SK-N-SH treated with all-trans-retinoic acid at 6 μM for 48 hours (cell line): ENCODE measurements around the gene TNFRSF12A.

Source experiments
- ARNTL ChIP-seq: fragments of 450-650 bp; formaldehyde crosslinking; IDR thresholded peaks from 2 replicates; pipeline ENCODE4 v1.5.0; 2020; ENCODE audit warnings: low read depth, mild to moderate bottlenecking, moderate library complexity, borderline replicate concordance
- BACH2 ChIP-seq: fragments of 250-450 bp; sonication (Bioruptor Pico); IDR thresholded peaks from 2 replicates; pipeline ENCODE4 v1.9.0; 2021; ENCODE audit warnings: mild to moderate bottlenecking, borderline replicate concordance
- ISL1 ChIP-seq: fragments of 250-450 bp; sonication (Bioruptor Pico); IDR thresholded peaks from 2 replicates; pipeline ENCODE4 v2.1.2; 2022; ENCODE audit warnings: mild to moderate bottlenecking, moderate library complexity
- OSR1 ChIP-seq: fragments of 250-450 bp; sonication (Bioruptor Pico); IDR thresholded peaks from 2 replicates; pipeline ENCODE4 v1.8.0; 2022; ENCODE audit warnings: moderate library complexity, mild to moderate bottlenecking, inconsistent platforms
- PATZ1 ChIP-seq: fragments of 250-450 bp; sonication (Bioruptor Pico); IDR thresholded peaks from 2 replicates; pipeline ENCODE4 v1.8.0; 2020; ENCODE audit warnings: mild to moderate bottlenecking, moderate library complexity, borderline replicate concordance
- TOX ChIP-seq: fragments of 250-450 bp; sonication (Bioruptor Pico); IDR thresholded peaks from 2 replicates; pipeline ENCODE4 v1.8.0; 2021; ENCODE audit warnings: mild to moderate bottlenecking, moderate library complexity, borderline replicate concordance
- TSHZ2 ChIP-seq: fragments of 250-450 bp; sonication (Bioruptor Pico); IDR thresholded peaks from 2 replicates; pipeline ENCODE4 v1.5.0; 2020; ENCODE audit warnings: mild to moderate bottlenecking, moderate library complexity
- ZNF8 ChIP-seq: fragments of 450-650 bp; formaldehyde crosslinking; IDR thresholded peaks from 2 replicates; pipeline ENCODE4 v1.5.0; 2020; ENCODE audit warnings: mild to moderate bottlenecking, moderate library complexity

GRCh38 chr16:3014971-3015370 lies 5.2 kb upstream of the TNFRSF12A start:
- no peak for TF ChIP-seq TSHZ2 (CRISPR knock-in tag)
- no peak for TF ChIP-seq PATZ1 (CRISPR knock-in tag)
- TF ChIP-seq BACH2 (CRISPR knock-in tag), result no peak
- TF ChIP-seq OSR1 (CRISPR knock-in tag), result no peak
- no peak for TF ChIP-seq ZNF8
- no peak for TF ChIP-seq ISL1 (CRISPR knock-in tag)
- TF ChIP-seq TOX, result no peak
- TF ChIP-seq ARNTL (CRISPR knock-in tag), result no peak
